ENCODE data around the gene SLC6A11.

SLC6A11 gene

DNA sequence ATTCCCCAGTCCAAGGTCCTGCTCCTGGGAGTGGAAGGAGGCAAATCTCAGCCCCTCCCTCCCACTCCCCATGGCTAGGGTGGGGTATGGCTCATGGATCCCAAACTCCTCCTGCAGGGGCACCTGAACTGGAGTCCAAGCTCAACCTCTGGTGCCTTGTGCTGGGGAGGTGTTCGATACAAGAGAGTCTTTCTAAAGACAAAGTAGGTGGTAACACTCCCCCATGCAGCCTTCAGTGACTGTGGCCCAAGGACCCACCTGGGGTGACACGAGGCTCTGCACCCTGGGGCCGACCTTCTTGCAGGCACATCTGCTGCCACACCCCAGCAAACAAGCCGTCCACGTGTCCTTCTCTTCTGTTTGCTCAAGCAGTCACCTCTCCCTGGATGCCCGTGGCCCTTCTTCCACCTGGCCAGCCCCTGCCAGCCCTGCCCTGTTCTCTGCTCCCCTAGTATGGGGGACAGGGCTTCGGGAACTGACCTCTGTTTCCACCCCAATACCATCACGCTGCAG is 36.7 kb upstream of the SLC6A11 start:
- TF ChIP-seq, protein P1, sequence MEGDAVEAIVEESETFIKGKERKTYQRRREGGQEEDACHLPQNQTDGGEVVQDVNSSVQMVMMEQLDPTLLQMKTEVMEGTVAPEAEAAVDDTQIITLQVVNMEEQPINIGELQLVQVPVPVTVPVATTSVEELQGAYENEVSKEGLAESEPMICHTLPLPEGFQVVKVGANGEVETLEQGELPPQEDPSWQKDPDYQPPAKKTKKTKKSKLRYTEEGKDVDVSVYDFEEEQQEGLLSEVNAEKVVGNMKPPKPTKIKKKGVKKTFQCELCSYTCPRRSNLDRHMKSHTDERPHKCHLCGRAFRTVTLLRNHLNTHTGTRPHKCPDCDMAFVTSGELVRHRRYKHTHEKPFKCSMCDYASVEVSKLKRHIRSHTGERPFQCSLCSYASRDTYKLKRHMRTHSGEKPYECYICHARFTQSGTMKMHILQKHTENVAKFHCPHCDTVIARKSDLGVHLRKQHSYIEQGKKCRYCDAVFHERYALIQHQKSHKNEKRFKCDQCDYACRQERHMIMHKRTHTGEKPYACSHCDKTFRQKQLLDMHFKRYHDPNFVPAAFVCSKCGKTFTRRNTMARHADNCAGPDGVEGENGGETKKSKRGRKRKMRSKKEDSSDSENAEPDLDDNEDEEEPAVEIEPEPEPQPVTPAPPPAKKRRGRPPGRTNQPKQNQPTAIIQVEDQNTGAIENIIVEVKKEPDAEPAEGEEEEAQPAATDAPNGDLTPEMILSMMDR (IDR thresholded peaks at IDR 0.05; ENCODE audit: insufficient read depth, low read depth, low read length, missing control alignments) = no peak
- DNase-seq (ENCODE audit: low read depth) = no peak
- no peak overlapping the region for H3K4me3 ChIP-seq (ENCODE audit: low read length)

DNA sequence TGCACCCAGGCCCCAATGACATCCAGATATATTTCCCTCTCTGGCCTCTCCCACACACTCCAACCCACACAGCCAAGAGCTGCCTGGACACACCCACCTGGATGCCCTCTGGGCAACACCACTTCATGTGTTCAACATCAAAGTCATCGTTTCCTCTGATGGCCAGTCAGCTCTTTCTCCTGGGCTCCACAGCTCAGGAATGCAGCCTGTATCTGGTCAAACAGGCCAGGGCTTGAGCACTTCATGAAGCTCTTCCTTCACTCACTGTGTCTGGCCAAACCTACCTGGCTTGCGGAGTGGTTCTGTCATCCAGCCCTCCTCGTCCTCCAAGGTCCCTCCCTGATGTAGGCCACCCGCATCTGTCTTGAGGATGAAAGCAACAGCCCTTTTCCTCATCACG is 35.8 kb upstream of the SLC6A11 start:
- H3K4me3 ChIP-seq (ENCODE audit: low read length) = no peak overlapping the region
- peak; percentile 81 for DNase-seq (ENCODE audit: low read depth)
- TF ChIP-seq, protein P1 (IDR thresholded peaks at IDR 0.05; ENCODE audit: insufficient read depth, low read depth, low read length, missing control alignments) = no peak

DNA sequence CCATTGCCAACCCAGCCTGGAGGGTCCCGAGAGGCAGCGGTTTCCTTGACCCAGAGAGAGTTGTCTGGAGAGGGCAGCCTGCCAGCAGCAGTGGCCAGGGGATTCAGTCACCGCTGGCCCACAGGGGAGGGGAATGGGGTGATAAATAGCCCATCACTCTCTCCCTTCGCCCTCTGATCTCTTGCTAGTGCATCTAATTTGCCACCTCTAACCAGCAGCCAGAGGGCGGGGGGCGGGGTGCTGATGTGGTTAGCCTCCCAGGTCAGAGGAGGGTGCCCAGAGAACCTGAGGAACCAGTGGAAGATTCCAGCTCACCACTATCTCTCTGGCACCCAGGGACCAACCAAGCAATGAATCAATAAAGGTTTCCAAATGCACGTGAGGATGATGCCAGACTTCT is 35.1 kb upstream of the SLC6A11 start:
- no peak overlapping the region for H3K4me3 ChIP-seq (ENCODE audit: low read length)
- no peak for DNase-seq (ENCODE audit: low read depth)
- TF ChIP-seq, protein P1 (IDR thresholded peaks at IDR 0.05; ENCODE audit: insufficient read depth, low read depth, low read length, missing control alignments) = no peak

DNA sequence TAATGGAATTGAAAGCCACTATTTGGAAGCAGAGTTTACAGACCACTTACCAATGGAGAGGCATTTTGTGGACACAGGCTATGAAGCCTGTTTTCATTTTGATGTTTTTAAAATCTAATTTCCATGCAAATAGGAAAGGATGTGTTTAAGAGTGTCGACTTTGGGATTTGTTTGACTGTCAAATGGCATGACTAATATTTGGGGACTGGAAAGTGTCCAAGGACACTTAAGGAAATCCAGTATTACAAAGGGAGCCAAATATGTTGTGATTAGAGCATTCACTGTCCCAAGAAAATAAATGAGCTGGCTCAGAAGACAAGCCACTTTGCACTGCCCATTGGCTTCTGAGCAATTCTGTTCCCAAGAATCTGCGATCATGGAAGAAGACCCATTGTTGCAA is 34.0 kb upstream of the SLC6A11 start:
- no peak overlapping the region for H3K4me3 ChIP-seq (ENCODE audit: low read length)
- TF ChIP-seq, protein P1 (IDR thresholded peaks at IDR 0.05; ENCODE audit: insufficient read depth, low read depth, low read length, missing control alignments) = no peak
- DNase-seq (ENCODE audit: low read depth) = no peak

DNA sequence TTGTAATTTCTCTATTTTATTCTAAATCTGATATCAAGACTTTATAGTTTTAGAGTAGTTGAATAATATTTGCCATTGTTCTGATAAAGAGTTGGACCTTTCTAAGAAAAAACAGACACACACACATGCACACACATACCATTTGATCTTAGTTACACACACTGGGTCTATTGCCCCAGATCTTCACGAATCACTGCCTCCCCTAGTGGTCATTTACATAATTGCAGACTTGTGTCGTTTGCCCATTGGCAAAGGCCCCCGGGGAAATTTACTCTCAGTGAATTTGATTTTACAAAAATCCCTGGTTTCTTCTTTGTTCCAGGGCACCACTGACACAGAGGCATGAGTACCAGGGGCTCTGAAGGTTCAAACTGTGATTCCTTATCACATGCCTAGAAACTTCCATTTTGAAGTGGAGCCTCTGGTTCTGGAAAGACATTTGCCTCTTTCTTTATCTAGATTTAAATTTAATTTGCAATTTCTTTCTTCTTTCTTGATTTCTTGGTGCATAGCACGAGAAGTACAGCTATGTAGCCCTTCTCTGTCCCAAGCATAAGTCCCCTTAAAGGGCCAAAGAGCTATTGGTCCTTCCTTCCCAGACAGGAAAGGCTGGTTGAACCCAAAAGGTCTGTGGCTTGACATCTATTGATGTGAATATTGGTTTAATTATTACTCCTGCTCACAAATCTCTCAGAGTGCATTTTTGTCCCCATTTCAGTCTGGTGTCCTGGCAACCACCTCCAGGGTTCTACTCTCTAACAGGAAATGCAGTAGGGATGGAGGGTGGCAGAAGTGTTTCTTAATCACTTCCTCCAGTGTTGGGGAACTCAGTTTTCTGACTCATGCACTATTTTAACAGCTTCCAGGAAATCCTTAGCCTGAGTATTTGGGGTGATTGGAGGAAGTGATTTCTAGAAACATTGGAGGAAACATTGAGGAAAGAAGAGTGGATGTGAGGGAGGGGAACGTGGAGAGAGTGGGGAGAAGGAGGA is 32.4 kb upstream of the SLC6A11 start:
- TF ChIP-seq, protein P1 (IDR thresholded peaks at IDR 0.05; ENCODE audit: insufficient read depth, low read depth, low read length, missing control alignments) = peak; percentile 66
- DNase-seq (ENCODE audit: low read depth) = peak; percentile 54

DNA sequence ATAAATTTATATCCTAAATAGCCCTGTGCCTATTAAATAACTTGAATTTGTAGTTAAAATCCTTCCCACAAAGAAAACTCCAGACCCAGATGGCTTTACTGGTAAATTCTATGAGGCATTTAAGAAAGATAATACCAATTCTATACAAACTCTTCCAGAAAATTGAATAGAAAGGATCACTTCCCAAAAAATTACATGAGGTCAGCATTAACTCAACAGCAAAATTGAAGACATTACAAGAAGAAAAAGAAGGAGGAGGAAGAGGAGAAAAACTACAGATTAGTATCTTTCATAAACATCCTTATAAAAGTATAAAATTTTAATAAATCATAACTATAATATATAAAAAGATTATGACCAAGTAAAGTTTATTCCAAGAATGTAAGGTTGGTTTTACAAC is 29.4 kb upstream of the SLC6A11 start:
- no peak overlapping the region for H3K4me3 ChIP-seq (ENCODE audit: low read length)
- TF ChIP-seq, protein P1 (IDR thresholded peaks at IDR 0.05; ENCODE audit: insufficient read depth, low read depth, low read length, missing control alignments) = no peak
- DNase-seq (ENCODE audit: low read depth) = no peak

More for the DNA sequence above, 32.4 kb upstream of the SLC6A11 start:
- no peak overlapping the region for H3K4me3 ChIP-seq (ENCODE audit: low read length)

Measured in epithelial cell of esophagus (primary cell).